Measurements from ENCODE around the gene CAPZA1.

Gene CAPZA1

GRCh38 chr1:112619518-112620376 lies at the start of gene CAPZA1:
Gene CAPZA1 (plus strand): TSS chr1:112619832. CDS start chr1:112619845, 13 bp downstream.
- in situ Hi-C loops (cut with HindIII; ENCODE audit: low pct_ligation_motif_present, low pct_unique_long_range_greater_than_20kb, low sequenced_read_pairs), result no loop called here
- DNase-seq, result peak; percentile 89

DNA sequence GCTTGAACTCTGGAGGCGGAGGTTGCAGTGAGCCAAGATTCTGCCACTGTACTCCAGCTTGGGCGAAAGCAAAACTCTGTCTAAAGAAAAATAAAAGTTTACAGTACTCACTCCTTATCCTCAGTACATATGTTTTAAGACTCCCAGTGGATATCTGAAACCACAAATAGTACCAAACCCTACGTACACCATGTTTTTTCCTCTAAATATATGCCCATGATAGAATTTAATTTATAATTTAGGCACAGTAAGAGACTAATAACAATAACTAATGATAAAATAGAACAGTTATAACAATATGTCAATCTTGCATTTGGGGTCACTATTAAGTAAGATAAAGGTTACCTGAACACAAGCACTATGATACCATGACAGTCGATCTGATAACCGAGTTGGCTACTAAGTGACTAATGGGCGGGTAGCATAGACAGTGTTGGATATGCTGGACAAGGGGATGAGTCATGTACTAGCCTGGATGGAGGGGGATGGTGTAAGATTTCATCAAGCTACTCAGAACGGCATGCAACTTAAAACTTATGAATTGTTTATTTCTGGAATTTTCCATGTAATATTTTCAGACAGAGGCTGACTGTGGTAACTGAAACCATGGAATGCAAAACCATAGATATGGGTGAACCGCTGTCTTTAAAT lies 44.4 kb upstream of the CAPZA1 start:
- in situ Hi-C loops (cut with HindIII; ENCODE audit: low pct_ligation_motif_present, low pct_unique_long_range_greater_than_20kb, low sequenced_read_pairs), result no loop called here
- DNase-seq, result peak; percentile 81

DNA sequence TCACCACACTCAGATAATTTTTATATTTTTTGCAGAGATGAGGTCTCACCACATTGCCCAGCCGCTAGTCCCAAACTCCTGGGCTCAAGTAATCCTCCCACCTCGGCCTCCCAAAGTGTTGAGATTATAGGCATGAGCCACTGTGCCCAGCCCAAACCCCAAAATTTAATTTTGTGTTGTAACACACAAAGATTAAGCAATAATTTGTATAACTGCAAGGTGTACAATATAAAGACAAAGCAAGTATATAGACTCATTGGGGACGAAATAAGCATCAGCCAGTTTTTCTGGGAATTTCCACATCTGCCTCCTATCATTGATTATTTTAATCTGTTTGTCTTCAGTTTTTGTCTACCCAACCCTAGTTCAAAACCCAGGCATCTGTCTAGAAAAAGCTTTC lies 43.4 kb upstream of the CAPZA1 start:
- no peak for DNase-seq
- in situ Hi-C loops (cut with HindIII; ENCODE audit: low pct_ligation_motif_present, low pct_unique_long_range_greater_than_20kb, low sequenced_read_pairs), result no loop called here

DNA sequence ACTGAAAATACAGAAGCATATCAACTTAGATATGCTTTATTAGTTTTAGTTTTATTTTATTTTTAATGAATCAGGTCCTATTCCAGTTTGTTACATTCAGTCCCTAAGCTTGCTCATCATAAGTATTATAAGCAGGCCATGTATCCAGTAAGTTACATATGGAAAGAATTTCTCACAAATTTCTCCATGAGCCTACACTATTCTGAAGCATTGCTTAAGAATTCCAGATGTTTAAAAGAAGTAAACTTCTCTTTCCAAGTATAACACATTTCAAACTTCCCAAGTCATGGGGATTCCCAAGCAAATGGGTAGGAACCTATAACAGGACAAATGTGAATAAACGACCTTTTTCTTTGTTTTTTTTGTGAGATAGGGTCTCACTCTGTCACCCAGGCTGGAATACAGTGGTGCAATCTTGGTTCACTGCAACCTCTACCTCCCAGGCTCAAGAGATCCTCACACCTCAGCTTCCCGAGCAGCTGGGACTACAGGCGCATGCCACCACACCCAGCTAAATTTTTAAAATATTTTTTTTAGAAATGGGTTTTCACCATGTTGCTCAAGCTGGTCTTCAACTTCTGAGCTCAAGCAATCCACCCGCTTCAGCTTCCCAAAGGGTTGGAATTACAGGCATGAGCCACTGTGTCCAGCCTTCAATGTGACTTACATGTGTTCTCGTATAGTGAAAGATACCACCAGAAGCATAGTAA lies 39.7 kb upstream of the CAPZA1 start:
- in situ Hi-C loops (cut with HindIII; ENCODE audit: low pct_ligation_motif_present, low pct_unique_long_range_greater_than_20kb, low sequenced_read_pairs), result no loop called here
- no peak for DNase-seq

- DNase-seq, result no peak
- in situ Hi-C loops (cut with HindIII; ENCODE audit: low pct_ligation_motif_present, low pct_unique_long_range_greater_than_20kb, low sequenced_read_pairs), result no loop called here
Measured at GRCh38 chr1:112581586-112582192, 37.9 kb upstream of the CAPZA1 start.

DNA sequence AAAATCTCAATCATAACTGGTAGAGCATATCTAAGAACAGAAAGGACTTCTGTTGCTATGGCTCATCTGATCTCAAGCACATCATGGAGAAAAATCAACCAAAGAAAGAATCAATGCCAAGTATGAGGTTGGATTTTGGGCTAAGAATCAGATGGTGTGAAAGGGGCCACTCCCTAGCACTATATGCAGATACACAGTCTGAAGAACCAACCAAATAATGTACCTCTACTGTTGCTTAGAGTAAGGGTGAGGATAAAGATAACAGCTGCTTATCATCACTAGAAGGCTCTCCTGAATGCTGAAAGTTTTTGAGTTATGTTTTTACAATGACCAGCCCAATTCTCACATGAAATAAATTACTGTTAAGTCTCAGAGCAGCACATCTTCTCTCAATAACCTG lies 36.3 kb upstream of the CAPZA1 start:
- in situ Hi-C loops (cut with HindIII; ENCODE audit: low pct_ligation_motif_present, low pct_unique_long_range_greater_than_20kb, low sequenced_read_pairs), result no loop called here

GRCh38 chr1:112589766-112590165 lies 29.9 kb upstream of the CAPZA1 start:
- no peak for DNase-seq
- in situ Hi-C loops (cut with HindIII; ENCODE audit: low pct_ligation_motif_present, low pct_unique_long_range_greater_than_20kb, low sequenced_read_pairs), result no loop called here

More for the DNA sequence above, 36.3 kb upstream of the CAPZA1 start:
- no peak for DNase-seq

GRCh38 chr1:112594208-112594876 lies 25.3 kb upstream of the CAPZA1 start:
- in situ Hi-C loops (cut with HindIII; ENCODE audit: low pct_ligation_motif_present, low pct_unique_long_range_greater_than_20kb, low sequenced_read_pairs), result no loop called here
- no peak for DNase-seq

DNA sequence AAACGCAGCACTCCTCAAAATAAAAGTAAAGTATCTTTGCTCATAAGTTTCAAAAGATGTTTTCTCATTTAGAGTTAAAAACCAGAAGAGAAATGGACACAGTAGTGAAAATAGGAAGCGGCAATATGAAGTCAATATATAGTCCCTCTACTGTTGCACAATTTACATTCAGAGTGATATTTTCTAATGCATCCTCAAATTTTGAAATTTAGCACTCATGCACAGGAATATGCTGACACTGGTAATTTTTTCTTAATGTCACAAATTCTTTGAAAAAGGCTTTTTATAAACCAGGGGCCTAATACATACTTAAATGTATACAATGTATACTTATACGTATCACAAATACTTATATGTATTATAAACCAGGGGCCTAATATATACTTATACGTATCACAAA lies 20.2 kb upstream of the CAPZA1 start:
- in situ Hi-C loops (cut with HindIII; ENCODE audit: low pct_ligation_motif_present, low pct_unique_long_range_greater_than_20kb, low sequenced_read_pairs), result no loop called here
- no peak for DNase-seq

GRCh38 chr1:112603012-112603411 lies 16.6 kb upstream of the CAPZA1 start:
- in situ Hi-C loops (cut with HindIII; ENCODE audit: low pct_ligation_motif_present, low pct_unique_long_range_greater_than_20kb, low sequenced_read_pairs), result no loop called here
- DNase-seq, result no peak

DNA sequence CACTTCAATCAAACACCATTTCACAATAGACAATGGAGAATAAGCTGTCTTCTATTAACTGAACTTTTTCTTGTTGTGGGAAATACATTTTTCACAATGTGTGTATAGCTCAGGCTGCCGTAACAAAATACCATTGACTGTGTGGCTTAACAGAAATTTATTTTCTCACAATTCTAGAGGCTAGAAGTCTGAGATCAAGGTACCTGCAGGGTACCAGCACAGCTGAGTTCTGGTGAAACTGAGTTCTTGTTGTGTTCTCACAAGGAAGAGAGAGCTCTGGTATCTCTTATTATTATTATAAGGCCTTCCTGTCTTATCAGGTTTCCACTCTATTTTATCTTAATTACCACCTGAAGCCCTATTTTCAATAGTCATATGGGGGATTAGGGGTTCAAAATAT lies 16.1 kb upstream of the CAPZA1 start:
- DNase-seq, result no peak
- in situ Hi-C loops (cut with HindIII; ENCODE audit: low pct_ligation_motif_present, low pct_unique_long_range_greater_than_20kb, low sequenced_read_pairs), result no loop called here

- in situ Hi-C loops (cut with HindIII; ENCODE audit: low pct_ligation_motif_present, low pct_unique_long_range_greater_than_20kb, low sequenced_read_pairs), result no loop called here
- no peak for DNase-seq
Measured at GRCh38 chr1:112605633-112606327, 13.9 kb upstream of the CAPZA1 start.

GRCh38 chr1:112614460-112615065 lies 5.1 kb upstream of the CAPZA1 start:
- DNase-seq, result peak; percentile 66
- in situ Hi-C loops (cut with HindIII; ENCODE audit: low pct_ligation_motif_present, low pct_unique_long_range_greater_than_20kb, low sequenced_read_pairs), result no loop called here

DNA sequence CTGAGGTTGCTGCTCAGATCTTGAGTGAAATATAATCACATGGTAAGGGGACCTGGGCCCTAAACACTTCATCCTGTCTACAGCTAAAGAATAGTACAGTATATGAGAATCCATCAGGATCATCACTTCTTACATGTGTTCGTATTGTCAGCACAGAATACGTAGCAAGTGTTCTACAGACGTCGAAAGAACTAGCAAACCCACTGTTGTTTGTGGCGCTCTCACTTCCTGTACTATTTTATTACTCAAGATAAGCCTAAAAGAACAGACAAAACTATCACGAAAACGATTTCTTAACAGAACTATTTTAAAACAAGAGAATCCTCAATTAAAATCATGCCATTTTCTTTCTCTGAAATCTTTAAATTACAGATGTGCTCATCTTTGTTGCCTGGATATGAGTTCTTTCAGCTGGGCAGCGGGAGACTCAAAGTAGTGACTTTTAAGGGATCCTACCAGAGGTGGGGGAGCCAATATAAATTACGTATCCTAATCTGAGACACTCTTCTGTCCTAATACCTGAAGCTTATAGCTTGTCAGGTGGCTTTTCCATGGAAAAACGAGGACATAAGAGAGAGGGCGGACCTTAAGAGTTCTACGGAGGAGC lies 1.4 kb upstream of the CAPZA1 start:
- in situ Hi-C loops (cut with HindIII; ENCODE audit: low pct_ligation_motif_present, low pct_unique_long_range_greater_than_20kb, low sequenced_read_pairs), result no loop called here
- no peak for DNase-seq

DNA sequence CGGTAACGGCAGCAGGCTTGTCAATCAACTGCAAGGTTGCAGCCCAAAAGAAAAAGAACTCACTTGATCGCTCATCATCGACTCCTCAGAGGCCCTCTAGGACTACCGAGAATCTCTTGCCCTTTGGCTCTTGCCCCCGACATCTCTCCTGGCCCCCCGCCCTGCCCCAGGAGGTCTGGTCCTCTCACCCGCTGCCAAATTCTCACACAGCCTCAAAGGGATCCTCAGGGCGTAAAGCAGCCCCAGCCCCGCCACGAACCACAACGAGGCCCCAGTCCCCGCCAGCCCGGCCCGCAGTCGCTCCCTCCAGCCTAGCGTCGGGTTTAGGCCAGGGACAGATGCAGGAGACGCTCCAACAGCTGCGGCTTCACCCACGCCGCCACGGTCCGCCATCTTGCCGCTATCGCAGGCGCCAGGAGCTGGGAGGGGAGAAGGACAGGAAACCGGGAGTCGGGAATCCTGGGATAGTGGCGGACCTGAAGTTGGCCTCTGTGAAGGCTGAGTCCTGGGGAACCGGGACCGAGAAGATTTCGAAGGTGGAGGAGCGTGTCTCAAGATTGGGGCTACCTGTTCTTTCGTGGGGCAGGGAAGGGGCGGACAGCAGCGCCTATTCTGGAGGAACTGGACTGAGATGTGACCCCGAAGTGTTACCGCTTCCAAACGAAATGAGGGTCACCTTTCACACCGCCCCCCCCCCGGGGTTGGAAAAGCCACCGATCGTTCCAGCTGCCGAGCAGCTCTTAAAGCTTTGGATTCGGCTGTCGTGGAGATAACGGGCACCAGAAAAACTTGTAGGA lies 713 bp upstream of the CAPZA1 start, which contains the start of gene ST7L:
TSS of gene ST7L (minus strand) at position 421 of the 797 bp plus-strand sequence. CDS start at position 393, 28 bp downstream.
- in situ Hi-C loops (cut with HindIII; ENCODE audit: low pct_ligation_motif_present, low pct_unique_long_range_greater_than_20kb, low sequenced_read_pairs), result no loop called here
- peak; percentile 68 for DNase-seq

- in situ Hi-C loops (cut with HindIII; ENCODE audit: low pct_ligation_motif_present, low pct_unique_long_range_greater_than_20kb, low sequenced_read_pairs), result no loop called here
- no peak for DNase-seq
Measured at GRCh38 chr1:112620377-112620695, 704 bp downstream of the CAPZA1 start.

All from ACHN (cell line).